K562 (cell line): Measurements from ENCODE around the gene PHF5A. TPM values are rescaled to one million over a fixed set of nuclear protein-coding genes. Genes with fewer than 3 reads are reported as not detected.

ENCODE experiments used
- CXXC5 ChIP-seq: fragments of 250-450 bp; sonication (Bioruptor Pico); IDR thresholded peaks from 2 replicates; pipeline ENCODE4 v1.8.0; 2022; ENCODE audit warnings: inconsistent platforms, mild to moderate bottlenecking, moderate library complexity
- KDM1A ChIP-seq, 2 experiments: fragments of 450-650 bp; IDR thresholded peaks; 2 replicates each; pipeline ENCODE4 v1.6.1; 2016; ENCODE audit warnings: mild to moderate bottlenecking in 2 of 2
- MECOM ChIP-seq: fragments of 250-450 bp; sonication (Bioruptor Pico); IDR thresholded peaks from 2 replicates; pipeline ENCODE4 v1.8.0; 2022; ENCODE audit warnings: inconsistent platforms
- POLR2H ChIP-seq: IDR thresholded peaks from 2 replicates; pipeline ENCODE4 v1.6.1; 2016; ENCODE audit warnings: missing genetic modification characterization, low read depth, mild to moderate bottlenecking, control low read depth, missing compliant biosample characterization, moderate library complexity
- SAFB2 ChIP-seq: fragments of 200-400 bp; formaldehyde crosslinking; IDR thresholded peaks from 2 replicates; pipeline ENCODE4 v1.6.1; 2018; ENCODE audit warnings: borderline replicate concordance, low read length, low read depth, moderate library complexity; ENCODE audit not compliant: severe bottlenecking
- SMAD3 ChIP-seq: fragments of 450-650 bp; formaldehyde crosslinking; conservative IDR thresholded peaks from 2 replicates; pipeline ENCODE4 v1.4.0; 2020; ENCODE audit warnings: mild to moderate bottlenecking
- ZEB2 ChIP-seq: fragments of 450-650 bp; IDR thresholded peaks from 2 replicates; pipeline ENCODE4 v1.6.1; 2016
- ZNF12 ChIP-seq: sonication (generic); formaldehyde crosslinking; IDR thresholded peaks from 2 replicates; pipeline ENCODE4 v1.4.0; 2020; ENCODE audit warnings: mild to moderate bottlenecking, missing genetic modification reagents
- ZNF263 ChIP-seq: sonication (generic); formaldehyde crosslinking; IDR thresholded peaks from 2 replicates; pipeline ENCODE4 v1.8.0; 2022; ENCODE audit warnings: mild to moderate bottlenecking, missing genetic modification reagents, borderline replicate concordance
- ZNF282 ChIP-seq: sonication (generic); formaldehyde crosslinking; IDR thresholded peaks from 2 replicates; pipeline ENCODE4 v1.8.1; 2023; ENCODE audit warnings: missing genetic modification reagents
- ZNF699 ChIP-seq: fragments of 250-450 bp; sonication (Bioruptor Pico); IDR thresholded peaks from 2 replicates; pipeline ENCODE4 v1.8.0; 2021; ENCODE audit warnings: mild to moderate bottlenecking, moderate library complexity; ENCODE audit not compliant: insufficient replicate concordance
- ZNF707 ChIP-seq: fragments of 250-450 bp; sonication (Bioruptor Pico); conservative IDR thresholded peaks from 2 replicates; pipeline ENCODE4 v1.8.0; 2022; ENCODE audit warnings: inconsistent platforms, mild to moderate bottlenecking, moderate library complexity
- polyA plus RNA-seq, 8 experiments: library from polyadenylated mRNA; depleted of rRNA in 4 of 8; stranded (reverse) in 5 of 8; unstranded in 3 of 8; fragments of >200 nt; fragmentation: Nextera tagmentation in 2 of 8; fragmentation: Illumina TruSeq in 1 of 8; extraction: Ambion mirVana in 2 of 8; extraction: Trizol in 1 of 8; gene quantifications; 2 replicates each; pipeline versions ENCODE4 v1.2.1 to v1.2.3, GENCODE V29; 2011 to 2014; ENCODE audit warnings: inconsistent platforms in 1 of 8, missing spikeins in 1 of 8
- total RNA-seq, 7 experiments: library from RNA; depleted of rRNA in 6 of 7; stranded (reverse); fragments of >200 nt in 6 of 7; fragmentation: Illumina TruSeq in 2 of 7; extraction: Trizol in 2 of 7; gene quantifications; 2 replicates each; pipeline versions ENCODE4 v1.2.1 to v1.2.3, GENCODE V29; 2011 to 2021; ENCODE audit warnings: low replicate concordance in 1 of 7
- TF ChIP-seq, protein P1 (sequence below): fragments of 250-450 bp; sonication (Bioruptor Pico); IDR thresholded peaks from 2 replicates; pipeline ENCODE4 v1.5.0; 2021; ENCODE audit warnings: mild to moderate bottlenecking, borderline replicate concordance
- TF ChIP-seq, protein P2 (sequence below): fragments of 250-450 bp; sonication (Bioruptor Pico); IDR thresholded peaks from 2 replicates; pipeline ENCODE4 v1.8.0; 2021; ENCODE audit warnings: borderline replicate concordance, mild to moderate bottlenecking, moderate library complexity; ENCODE audit not compliant: poor library complexity, severe bottlenecking
- TF ChIP-seq, protein P3 (sequence below): fragments of 450-650 bp; IDR thresholded peaks from 2 replicates; pipeline ENCODE4 v1.6.1; 2016; ENCODE audit warnings: antibody characterized with exemption
- TF ChIP-seq, protein P4 (sequence below): fragments of 250-450 bp; sonication (Bioruptor Pico); IDR thresholded peaks from 2 replicates; pipeline ENCODE4 v1.8.0; 2022; ENCODE audit warnings: moderate library complexity, mild to moderate bottlenecking, inconsistent platforms

PHF5A gene
- total and polyA plus RNA-seq, 9 of the 15 experiments (the other 6 are each of a cell fraction or from before 2014, with no cell fraction given) = 14.2 to 144 (median 101) TPM

DNA sequence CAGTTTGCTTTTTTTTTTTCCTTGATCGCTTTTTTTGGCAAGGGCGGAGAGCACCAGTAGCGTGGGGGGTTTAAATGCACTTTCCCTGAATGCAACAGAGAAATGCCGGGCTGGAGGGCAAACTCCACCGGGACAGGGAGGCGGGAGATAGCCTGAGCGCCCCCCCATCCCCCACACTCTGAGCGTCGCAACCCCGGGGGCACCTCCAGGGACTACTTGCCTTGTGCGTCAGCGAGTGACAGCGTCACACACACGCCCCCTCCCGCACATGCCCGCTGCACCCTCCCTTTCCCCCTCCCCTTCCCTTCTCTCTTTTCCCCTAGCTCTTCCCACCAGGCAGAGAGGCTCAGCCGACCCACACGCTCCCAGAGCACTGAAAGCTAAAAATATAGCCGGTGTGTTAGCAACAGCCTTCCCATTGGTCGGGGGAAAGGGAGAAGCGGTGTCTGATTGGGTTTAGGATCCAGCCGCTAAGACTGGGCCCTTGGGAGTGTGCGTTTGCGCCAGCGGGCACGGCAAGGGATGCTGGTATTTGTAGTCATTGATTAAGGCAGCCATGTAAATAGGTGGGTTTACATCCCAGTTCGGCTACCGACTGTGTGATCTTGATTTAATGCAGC, 20.2 kb downstream of the PHF5A start (continued):
- TF ChIP-seq, protein P1, sequence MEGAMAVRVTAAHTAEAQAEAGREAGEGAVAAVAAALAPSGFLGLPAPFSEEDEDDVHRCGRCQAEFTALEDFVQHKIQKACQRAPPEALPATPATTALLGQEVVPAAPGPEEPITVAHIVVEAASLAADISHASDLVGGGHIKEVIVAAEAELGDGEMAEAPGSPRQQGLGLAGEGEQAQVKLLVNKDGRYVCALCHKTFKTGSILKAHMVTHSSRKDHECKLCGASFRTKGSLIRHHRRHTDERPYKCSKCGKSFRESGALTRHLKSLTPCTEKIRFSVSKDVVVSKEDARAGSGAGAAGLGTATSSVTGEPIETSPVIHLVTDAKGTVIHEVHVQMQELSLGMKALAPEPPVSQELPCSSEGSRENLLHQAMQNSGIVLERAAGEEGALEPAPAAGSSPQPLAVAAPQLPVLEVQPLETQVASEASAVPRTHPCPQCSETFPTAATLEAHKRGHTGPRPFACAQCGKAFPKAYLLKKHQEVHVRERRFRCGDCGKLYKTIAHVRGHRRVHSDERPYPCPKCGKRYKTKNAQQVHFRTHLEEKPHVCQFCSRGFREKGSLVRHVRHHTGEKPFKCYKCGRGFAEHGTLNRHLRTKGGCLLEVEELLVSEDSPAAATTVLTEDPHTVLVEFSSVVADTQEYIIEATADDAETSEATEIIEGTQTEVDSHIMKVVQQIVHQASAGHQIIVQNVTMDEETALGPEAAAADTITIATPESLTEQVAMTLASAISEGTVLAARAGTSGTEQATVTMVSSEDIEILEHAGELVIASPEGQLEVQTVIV (CRISPR knock-in tag) = no peak
- TF ChIP-seq ZEB2 (no peak), ZNF263 (CRISPR knock-in tag) (no peak), POLR2H (tag) (peak; percentile 40; the same call in 1 of the 2 replicates), ZNF707 (no peak), ZNF12 (no peak), SAFB2 (no peak), KDM1A (IDR thresholded peaks at IDR 0.05) (no peak), SMAD3 (no peak), ZNF699 (CRISPR knock-in tag) (no peak), MECOM (no peak), CXXC5 (CRISPR knock-in tag) (peak; percentile 55), ZNF282 (CRISPR knock-in tag) (no peak)
- TF ChIP-seq, protein P2, sequence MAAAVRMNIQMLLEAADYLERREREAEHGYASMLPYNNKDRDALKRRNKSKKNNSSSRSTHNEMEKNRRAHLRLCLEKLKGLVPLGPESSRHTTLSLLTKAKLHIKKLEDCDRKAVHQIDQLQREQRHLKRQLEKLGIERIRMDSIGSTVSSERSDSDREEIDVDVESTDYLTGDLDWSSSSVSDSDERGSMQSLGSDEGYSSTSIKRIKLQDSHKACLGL = no peak
- TF ChIP-seq, protein P3, sequence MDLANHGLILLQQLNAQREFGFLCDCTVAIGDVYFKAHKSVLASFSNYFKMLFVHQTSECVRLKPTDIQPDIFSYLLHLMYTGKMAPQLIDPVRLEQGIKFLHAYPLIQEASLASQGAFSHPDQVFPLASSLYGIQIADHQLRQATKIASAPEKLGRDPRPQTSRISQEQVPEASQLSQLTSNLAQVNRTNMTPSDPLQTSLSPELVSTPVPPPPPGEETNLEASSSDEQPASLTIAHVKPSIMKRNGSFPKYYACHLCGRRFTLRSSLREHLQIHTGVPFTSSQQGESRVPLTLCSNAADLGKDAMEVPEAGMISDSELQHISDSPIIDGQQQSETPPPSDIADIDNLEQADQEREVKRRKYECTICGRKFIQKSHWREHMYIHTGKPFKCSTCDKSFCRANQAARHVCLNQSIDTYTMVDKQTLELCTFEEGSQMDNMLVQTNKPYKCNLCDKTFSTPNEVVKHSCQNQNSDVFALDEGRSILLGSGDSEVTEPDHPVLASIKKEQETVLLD = peak; percentile 63
- TF ChIP-seq, protein P4, sequence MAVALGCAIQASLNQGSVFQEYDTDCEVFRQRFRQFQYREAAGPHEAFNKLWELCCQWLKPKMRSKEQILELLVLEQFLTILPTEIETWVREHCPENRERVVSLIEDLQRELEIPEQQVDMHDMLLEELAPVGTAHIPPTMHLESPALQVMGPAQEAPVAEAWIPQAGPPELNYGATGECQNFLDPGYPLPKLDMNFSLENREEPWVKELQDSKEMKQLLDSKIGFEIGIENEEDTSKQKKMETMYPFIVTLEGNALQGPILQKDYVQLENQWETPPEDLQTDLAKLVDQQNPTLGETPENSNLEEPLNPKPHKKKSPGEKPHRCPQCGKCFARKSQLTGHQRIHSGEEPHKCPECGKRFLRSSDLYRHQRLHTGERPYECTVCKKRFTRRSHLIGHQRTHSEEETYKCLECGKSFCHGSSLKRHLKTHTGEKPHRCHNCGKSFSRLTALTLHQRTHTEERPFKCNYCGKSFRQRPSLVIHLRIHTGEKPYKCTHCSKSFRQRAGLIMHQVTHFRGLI (CRISPR knock-in tag) = no peak
